HG03025 (cell line): ENCODE data around the gene TPST2.

Experiments
- ATAC-seq: cut with Tn5 transposase; IDR thresholded peaks from one replicate; pipeline ENCODE4 v1.9.1; 2021; ENCODE audit warnings: mild to moderate bottlenecking, moderate library complexity; ENCODE audit not compliant: unreplicated experiment, low FRiP score

Gene TPST2

DNA sequence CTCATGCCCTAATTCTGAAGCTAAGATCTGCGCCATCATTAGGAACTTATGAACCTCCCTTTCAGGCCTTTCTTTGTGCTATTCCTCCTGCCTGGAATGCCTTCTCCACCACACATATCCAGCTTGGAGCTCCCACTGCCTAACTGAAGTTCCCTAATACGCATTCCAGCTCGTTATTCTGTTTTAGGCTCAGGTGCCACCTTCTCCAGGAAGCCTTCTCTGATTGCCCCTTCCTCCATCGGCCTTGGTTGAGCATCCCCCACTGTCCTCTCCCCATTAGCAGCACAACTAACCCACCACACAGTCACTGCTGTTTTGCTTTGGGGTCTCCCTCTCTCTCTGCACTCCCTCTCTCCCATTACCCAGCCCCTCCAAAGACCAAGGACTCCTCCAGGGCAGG lies 22.7 kb upstream of the TPST2 start:
- ATAC-seq, result no peak

DNA sequence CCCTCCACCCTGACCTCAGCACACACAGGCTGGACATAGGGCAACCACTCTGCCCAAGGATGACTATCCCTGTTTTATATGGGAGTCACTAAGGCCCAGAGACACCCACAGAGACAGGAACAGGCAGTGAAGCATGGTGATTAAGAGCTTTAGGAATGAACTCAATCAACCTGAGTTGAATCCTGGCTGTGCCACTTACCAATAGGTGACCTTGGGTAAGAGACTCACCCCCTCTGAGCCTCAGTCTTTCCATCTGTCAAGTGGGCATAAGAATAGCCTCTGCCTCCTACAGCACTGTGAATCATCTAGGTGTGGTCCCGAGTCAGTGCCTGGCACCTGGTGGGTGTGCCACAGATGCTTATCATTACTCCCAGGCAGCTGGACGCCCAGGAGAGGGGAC lies 21.1 kb upstream of the TPST2 start:
- ATAC-seq, result no peak

DNA sequence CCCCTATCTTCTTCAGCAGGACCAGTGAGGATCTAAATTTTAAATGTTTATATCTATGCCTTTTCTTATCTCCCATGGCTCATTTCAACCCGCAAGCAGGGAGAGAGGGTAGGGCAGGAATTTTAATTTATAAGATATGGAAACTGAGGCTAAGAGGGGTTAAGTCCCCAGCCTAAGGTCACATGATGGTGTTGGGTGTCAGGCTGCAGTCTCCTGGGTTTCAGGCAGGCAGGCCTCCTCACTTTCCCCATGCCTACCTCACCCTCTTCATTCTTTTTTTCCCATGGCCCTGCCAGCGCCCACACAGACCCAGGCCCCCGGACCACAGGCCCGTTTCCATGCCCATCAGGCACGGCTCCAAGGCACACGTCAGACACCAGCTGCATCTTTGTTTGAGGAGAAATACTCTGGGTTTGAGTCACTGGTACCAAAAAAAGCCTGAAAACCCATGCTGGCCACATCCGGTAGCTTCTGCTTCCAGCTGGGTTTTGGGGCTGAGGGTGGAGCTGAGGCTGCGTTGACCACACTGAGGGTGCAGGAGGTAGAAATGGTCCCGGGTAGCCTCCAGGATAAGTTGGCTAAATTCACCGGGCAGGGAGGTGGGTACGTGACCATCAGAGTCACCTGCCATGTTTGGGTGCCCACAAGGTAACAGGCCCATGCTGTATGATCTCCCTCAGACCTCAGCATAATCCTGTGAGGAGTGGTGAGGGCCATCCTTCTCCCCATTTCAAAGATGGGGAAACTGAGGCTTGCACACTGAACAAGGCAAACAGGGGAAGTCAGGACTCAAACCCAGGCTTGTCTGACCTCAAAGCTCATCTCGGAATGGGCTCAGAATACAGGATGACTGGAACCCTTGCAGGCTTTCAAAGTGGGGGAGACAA lies 20.4 kb upstream of the TPST2 start:
- peak; percentile 74 for ATAC-seq

DNA sequence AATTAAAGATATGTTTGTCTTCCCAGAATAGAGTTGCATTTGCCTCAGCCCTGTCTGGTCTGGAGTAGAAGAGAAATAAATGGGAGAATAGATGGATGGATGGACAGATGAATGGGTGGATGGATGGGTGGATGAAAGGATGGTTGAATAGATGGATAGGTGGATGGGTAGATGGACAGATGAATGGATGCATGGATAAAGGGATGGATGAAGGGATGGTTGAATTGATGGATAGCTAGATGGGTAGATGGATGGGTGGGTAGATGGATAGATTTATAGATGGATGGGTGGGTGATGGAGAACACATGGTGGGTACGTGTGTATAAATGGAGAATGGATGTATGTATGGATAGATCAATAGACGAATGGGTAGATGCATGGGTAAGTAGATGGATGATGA lies 19.4 kb upstream of the TPST2 start:
- no peak for ATAC-seq

DNA sequence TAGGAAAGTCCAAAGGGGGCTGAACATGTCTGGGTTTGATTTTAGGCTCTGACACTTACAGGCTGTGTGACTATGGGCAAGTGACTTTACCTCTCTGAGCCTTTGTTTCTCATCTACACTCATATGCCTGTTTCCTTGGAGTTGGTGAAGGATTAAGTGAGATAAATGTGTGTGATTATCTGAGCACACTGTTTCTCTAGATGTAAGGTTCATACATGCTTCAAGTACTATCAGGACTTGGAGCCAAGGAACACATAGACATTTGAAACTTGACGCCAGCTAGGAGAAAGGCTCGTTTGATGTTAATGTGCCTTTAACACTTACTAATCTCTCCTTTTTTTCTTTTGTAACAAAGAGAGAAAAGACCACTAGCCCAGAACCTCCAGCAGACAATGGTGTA lies 18.2 kb upstream of the TPST2 start:
- ATAC-seq, result no peak

DNA sequence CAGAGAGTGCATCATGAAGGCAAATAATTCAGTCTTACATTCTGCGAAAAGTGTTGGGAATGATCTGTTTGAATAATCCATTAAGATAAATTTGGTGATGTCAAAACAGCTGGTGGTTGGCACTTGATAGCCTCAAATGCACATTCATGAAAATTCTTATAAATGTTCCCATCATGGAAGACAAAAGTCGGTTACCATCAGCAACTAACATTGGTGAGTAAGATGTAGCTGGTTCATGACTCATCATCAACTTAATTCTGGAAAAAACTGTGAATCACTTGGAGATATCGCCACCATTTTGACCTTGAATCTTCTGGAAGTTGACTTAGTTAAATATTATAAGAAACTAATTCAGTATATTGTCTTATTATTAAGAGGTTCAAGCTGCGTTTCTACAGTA lies 16.7 kb upstream of the TPST2 start:
- ATAC-seq, result no peak

DNA sequence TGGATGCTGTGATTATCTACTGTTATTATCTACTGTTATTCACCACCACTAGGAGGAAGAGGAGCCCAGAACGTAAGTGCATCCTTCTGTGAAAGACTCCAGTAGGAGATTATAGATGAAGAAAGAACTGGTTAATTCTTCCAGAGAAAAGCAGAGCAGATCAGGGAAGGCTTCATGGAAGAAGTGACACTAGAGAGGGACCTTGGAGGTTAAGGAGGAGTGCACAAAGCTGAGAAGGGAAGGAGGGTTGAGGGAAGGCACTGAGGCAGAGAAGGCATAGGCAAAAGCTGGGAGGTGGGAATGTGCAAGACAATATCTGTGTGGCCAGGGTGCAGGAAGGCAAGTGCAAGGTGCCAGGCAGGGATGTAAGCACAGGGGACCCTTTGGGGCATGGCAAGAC lies 14.4 kb upstream of the TPST2 start:
- no peak for ATAC-seq

DNA sequence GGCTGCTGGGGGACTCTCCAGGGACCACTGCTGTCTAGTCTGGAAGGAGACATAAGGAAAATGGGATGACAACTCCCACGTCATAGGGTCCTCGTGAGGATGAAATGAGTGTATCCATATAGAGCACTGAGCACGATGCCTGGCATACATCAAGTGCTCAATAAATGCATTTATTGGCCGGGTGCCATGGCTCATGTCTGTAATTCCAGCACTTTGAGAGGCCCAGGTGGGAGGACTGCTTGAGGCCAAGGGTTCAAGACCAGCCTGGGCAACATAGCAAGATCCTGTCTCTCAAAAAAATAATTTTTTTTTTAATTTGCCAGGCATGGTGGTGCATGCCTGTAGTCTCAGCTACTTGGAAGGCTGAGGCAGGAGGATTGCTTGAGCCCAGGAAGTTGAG lies 12.2 kb upstream of the TPST2 start:
- ATAC-seq, result no peak

DNA sequence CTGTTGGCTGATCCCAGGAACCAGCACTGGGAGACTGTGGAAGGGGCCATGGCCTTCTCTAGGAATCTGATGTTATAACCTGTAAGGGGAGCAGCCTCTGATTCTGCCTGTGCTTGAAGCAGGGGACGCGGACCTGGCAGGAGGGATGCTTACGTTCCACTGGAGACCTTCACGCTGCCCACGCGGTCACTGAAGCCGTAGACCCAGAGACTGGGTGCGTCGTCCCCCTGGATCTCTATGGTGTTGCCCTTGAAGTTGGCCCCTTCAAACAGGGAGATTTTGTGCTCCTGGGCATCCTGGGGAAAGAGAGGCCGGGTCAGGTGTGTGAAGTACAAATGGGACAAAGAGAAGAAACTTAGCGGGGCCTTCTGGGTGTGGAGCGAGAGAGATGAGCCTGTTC lies 11.8 kb upstream of the TPST2 start:
- no peak for ATAC-seq

DNA sequence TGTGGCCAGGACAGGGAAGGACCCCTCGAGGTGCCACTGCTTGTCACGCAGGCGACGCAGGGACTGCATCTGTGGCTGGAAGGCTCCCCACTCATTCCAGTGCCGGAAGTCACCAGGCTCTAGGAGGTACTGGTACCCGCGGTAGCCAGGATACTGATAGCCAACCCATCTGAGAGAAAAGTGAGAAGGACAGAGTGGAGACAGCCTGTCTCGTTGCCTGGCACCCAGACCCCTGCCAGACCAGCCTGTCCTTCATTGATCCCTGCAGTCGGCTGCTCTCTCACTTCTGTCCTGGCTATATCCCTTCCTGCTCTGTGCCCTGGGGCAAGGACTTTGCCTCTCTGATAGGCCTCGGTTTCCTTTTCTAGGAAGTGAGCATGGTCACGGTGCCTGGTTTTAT lies 9.6 kb upstream of the TPST2 start:
- no peak for ATAC-seq

DNA sequence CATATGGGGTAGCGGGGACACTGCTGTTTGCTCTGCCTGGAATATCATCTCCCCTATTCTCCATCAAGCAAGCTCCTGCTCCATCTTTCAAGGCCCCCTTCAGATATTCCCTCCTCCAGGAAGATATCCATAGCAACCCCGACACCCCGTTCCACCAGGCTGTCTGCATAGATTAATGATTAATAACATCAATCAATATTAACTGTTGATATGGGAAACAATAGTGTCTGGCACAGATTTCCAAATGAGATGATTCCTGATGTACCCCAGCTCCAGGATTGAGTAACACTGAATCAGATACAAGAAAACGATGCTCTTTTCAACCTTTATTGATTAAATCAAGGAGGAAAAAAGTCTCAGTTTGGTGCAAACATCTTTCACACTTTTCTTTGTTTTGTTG lies 7.5 kb upstream of the TPST2 start:
- no peak for ATAC-seq

DNA sequence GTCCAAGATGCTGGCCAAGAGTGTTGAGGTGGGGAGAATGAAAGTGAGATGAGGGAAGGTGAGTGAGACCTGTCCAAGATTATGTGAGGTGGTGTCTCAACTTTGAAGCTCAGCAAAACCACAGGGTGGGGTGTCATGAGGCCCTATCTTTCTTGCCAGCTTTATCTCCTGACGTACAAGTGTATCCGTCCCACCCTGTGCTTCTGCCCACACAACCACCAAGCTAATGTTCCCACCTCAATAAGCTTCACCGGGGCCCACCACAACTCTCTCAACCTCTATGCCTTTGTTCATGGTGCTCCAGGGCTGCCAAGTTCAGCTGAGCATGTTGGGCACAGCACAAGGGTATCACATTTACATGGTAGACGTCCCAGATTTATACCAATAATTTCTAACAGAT lies 7.1 kb upstream of the TPST2 start:
- no peak for ATAC-seq

DNA sequence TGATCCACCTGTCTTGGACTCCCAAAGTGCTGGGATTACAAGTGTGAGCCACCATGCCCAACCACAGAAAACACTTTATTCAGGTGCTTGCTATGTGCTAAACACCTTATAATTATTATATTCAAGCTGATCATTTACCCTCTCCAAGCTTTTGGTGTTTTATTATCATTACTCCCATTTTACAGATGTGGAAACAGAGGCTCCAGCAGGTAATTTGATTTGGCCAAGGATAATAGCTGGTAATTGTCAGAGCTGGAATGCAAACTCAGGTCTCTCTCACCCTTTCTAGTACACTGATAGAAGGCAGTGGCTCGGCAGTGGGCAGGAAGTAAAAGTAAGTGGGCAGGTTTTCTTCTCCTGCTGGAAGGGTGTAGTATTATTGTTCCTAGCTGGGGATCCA lies 3.8 kb upstream of the TPST2 start:
- ATAC-seq, result no peak

DNA sequence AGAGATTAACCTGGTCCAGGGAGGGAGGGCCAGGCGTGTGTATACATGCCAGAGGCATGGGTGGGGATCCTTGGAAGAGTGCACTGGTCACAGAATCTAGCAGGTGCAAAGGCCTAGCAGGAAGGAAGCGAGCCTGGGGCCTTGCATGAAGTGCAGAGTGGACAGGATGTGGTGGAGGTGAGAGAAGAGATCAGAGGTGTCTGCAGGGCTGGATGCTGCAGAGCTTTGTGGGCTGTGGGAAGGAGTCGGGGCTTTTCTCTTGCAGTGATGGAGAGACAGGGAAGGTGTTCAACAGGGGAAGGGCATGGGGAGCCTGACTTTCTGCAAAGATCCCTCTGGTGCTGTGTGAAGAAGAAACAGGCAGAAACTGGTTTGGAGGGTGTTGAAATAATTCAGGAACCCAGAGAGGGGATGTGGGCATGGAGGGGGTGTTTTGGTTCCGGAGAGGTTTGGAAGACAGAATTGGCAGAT lies 2.5 kb upstream of the TPST2 start:
- no peak for ATAC-seq

DNA sequence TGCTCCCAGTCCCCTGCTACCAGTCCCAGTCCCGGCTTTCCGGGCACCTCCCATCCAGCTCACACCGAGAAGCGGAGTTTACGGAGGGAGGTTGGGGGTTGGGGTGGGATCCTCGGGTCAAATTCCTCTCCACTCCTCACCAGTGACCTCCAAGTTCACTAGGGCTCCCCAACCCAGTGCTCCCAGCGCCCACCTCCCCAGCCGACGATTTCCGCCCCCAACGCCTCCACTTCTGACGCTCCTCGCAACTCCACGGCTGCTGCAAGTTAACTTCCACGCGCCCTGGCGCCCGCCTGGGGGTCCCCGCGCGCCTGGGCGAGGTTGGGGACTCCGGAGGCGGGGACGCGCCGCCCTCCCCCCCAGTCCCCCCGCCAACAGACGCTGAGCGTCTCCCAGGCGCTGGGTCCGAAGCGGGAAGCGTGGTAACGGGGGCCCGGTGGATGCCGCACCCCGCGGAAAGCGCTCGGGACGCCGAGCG lies 526 bp downstream of the TPST2 start:
- ATAC-seq, result peak; percentile 19

DNA sequence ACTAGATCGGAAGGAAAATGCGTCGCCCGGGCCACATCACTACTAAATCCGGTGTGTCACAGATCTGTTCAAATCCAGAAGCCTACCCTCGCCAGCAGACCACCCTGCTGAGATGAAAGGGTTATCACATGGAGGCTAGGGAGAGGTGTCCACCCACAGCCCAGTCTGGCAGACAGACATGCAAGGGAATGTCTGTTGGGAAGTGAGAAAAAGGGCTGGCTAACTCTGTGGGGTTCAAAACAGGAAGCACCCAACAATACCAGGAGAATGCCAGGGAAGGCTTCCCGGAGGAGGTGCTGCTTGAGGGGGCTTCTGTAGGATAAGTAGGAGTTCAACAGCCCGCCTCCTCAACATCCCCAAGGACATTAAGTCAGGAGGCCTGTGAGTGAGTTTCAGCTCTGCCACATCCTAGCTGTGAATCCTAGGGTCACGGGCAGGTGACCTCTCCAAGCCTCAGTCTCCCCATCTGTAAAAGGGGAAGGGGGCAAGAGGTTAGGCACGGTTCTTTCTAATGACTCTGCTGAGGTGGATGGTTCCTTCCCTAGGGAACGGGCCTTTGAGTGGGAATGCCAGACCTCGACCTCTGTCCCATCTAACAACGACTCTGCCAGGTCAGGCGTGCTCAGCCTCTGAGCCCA lies 1.1 kb downstream of the TPST2 start:
- no peak for ATAC-seq

DNA sequence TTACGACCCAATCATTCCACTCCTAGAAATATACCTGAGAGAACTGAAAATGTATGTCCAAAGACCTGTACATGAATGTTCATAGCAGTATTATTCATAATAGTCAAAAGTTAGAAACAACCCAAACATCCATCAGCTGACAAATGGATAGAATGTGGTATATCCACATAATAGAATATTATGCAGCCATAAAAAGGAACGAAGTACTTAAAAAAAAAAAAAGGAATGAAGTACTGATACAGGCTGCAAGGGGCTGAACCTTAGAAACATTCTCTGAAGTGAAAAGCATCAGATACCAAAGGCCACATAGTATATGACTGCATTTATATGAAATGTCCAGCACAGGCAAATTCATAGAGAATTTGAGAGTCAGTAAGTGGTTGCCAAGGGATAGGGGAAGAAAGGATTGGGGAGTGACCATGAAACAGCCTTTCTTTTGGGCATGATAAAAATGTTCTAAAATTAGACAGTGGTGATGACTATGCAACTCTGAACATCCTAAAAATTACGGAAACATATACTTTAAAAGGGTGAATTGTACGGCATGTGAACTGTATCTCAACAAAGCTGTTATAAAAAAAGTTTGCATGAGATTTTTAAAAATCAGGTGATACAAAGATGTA lies 1.8 kb downstream of the TPST2 start:
- ATAC-seq, result no peak

DNA sequence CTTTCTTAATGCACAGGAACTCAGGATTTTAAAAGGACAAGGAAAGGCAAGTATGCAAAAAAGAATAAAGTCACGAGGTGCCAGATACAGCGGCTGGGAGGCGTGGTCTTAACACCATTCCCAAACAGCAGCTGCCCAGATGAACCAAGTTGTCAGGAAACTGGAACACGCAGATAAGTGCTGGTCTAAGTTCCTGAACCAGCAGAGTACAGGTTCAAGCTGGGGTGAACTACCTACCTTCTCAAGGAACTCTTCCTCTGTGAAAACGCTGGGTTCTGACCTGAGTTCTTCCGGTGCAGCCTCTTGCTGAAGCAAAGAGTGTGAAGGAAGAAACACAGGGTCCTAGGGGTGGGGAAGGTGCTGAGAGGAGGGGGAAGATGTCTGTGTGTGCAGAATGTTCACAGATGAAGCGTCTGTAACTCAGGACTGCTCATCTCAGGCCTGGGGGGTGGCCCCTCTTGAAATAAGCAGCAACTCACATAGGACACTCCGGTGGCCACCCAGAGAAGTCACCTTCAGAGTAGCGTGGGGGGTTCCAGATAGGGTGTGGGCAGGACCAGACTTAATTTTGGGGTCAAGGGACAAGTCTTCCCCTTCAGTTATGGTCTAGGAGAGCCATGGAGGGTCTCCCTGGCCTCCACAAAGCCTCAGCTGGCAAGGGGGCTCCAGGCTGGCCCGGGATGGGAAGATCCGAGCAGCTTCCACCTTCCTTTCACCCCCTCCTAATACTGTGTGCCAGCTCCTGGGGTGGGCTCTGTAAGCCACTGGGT lies 3.2 kb downstream of the TPST2 start:
- ATAC-seq, result no peak

DNA sequence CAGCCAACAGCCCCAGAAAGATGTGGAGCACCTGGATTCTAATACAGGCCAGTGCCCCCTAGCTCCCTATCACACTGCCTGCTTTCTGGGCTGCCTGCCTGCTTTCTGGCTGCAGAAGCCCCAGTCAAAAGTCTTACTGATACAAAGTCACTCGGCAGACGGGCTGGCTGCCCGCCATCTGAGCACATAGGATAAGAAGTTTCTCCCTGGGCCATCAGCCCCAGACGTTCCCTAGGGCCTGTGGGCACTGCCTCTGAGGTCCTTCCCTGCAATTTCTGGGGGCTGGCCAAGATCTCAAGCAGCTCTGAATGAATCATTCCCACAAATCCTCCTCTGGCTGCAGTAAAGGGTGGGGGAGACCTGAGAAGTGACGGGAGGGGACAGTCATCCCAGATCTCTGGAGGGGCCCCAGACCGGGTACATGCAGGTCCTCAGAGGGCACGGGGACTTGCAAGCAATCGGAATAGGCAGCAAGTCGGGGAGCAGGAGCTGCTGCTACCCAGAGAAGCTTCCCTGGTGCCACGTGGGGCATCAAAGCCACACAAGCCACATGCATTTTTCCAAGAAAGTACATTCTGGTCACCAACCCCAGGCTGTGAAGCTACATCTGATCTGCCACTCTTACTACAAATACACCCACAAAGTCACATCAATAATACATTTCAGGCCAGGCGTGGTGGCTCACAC lies 4.7 kb downstream of the TPST2 start:
- ATAC-seq, result no peak

DNA sequence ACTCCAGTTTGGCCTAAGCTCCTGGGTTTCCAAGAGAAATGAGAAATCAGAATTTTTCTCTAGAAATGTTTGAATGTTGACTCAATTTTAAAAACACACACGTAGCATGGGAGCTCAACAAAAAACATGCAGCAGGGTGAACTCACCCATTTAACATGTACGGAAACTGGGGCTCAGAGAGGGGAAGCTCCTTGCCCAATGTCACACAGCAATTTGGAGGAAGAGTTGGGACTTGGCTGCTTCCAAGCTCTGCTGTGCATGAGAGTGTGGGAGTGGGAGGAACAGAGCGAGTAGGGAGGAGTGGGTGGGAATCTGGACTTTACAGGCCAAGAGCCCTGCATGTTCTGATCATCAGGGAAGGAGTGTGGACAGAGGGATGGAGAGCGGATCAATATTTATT lies 5.9 kb downstream of the TPST2 start:
- ATAC-seq, result no peak
